ENCODE measurements around the gene CTAGE4. TPM values are rescaled to one million over a fixed set of nuclear protein-coding genes. Genes with fewer than 3 reads are reported as not detected.
A peak's percentile ranks its signal among the peaks of the same experiment; 100 is the strongest.

Gene CTAGE4
- total and polyA plus RNA-seq, 9 of the 15 experiments (the other 6 are each of a cell fraction or from before 2014, with no cell fraction given) = 0.04 to 0.17 (median 0.07) TPM; not detected in 5

DNA sequence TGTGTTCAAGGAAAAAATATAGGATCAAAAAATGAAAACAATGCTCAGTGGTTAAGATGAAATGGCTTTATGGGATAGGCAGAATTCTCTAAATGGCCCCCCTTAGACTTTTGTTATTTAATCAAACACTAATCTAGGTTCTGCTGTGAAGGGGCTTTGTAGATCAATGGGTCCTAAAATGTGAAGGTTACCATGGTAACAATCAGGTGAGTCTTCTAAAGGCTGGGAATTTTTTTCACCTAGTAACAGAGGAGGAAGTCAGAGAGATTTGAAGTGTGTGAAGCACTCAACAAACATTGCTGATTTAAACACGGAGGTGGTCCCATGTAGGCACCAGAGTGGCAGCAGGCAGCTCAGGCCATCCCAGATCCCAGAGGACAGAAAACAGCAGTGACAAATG, 49.1 kb upstream of the CTAGE4 start:
- intact Hi-C loops (cut with micrococcal nuclease) (loop anchor here (5.0 kb wide), 1 partner anchor 397 kb away; no protein-coding TSS in a partner anchor), in situ Hi-C loops (cut with MboI) (no loop called here)
- Histone ChIP-seq H4K20me1 (replicated peaks; ENCODE audit: control insufficient read depth, insufficient read depth, low read length) (no peaks in the 10 kb centered on the region), H3K27me3 (ENCODE audit: control insufficient read depth in 2 of 2, insufficient read depth in 2 of 2, low read length in 2 of 2) (no peaks in the 10 kb centered on the region), H3K4me3 (no peak overlapping the region), H3K4me2 (ENCODE audit: insufficient read depth, low read length) (no peak overlapping the region), H3K36me3 (ENCODE audit: control insufficient read depth, insufficient read depth, low read length) (no peaks in the 10 kb centered on the region), H3K79me2 (ENCODE audit: control insufficient read depth, insufficient read depth, low read length) (no peaks in the 10 kb centered on the region), H3K9me3 (replicated peaks; ENCODE audit: control insufficient read depth, insufficient read depth, low read depth, low read length) (no peaks in the 10 kb centered on the region), H2AFZ (ENCODE audit: low read depth, low read length) (no peak overlapping the region), H3K27ac (ENCODE audit: extremely low read depth, low read depth, low read length) (no peak overlapping the region), H3K9ac (ENCODE audit: insufficient read depth in 1 of 2, low read depth in 2 of 2, low read length in 2 of 2) (no peak overlapping the region), H3K4me1 (replicated peaks in 1 of 2; ENCODE audit: control insufficient read depth in 2 of 2, insufficient read depth in 2 of 2, low read length in 2 of 2) (no peaks in the 10 kb centered on the region), H3K9me1 (ENCODE audit: control insufficient read depth, insufficient read depth, low read length) (no peaks in the 10 kb centered on the region)
- POLR2A ChIA-PET = no interaction called here
- BruUV-seq (replicated peaks) = no TSS peak
- WGBS (ENCODE audit: insufficient coverage, low coverage, missing lambda C conversion rate) = 0% methylated on average over 1 of the region's 1 CpG
- DNase-seq (ENCODE audit: extremely low read depth in 1 of 4, low spot score in 3 of 4) (no peak), ATAC-seq (no peak), FAIRE-seq (no peak)
- TF ChIP-seq ZNF668 (CRISPR knock-in tag; IDR thresholded peaks at IDR 0.05) = no peak
- TF ChIP-seq NR2C1 (IDR thresholded peaks at IDR 0.05) = no peak
- no peak for TF ChIP-seq NR2C1 (tag; IDR thresholded peaks at IDR 0.05)
- peak; percentile 87 for TF ChIP-seq RFX1 (IDR thresholded peaks at IDR 0.05)
- no peak for TF ChIP-seq ZNF584 (CRISPR knock-in tag; IDR thresholded peaks at IDR 0.05; ENCODE audit: low read depth)
- no peak for TF ChIP-seq ZNF79 (CRISPR knock-in tag; IDR thresholded peaks at IDR 0.05; ENCODE audit: low read depth)
- CTCF ChIA-PET (ENCODE audit: low intra/inter-chr PET ratio) = no interaction called here

DNA sequence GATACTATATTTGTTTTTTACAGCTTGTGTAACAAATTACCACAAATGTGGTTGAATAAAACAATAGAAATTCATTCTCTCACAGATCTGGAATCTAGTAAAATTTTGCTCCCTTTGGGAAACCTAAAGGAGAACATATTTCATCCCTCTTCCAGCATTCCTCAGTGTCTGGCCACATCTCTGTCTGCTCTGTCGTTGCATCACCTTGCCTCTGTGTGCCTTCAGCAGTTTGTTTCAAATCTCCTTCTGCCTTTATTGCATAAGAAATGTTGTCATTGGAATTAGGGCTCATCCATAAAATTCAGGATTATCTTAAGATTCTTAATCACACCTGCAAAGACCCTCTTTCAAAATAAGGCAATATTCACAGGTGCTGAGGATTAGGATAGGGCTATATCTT, 45.8 kb upstream of the CTAGE4 start:
- intact Hi-C loops (cut with micrococcal nuclease) (no loop called here), in situ Hi-C loops (cut with MboI) (no loop called here)
- no peak for DNase-seq (ENCODE audit: extremely low read depth in 1 of 4, low spot score in 3 of 4)
- Histone ChIP-seq H3K4me3 (no peak overlapping the region), H3K9me1 (ENCODE audit: control insufficient read depth, insufficient read depth, low read length) (no peaks in the 10 kb centered on the region), H3K27ac (ENCODE audit: extremely low read depth, low read depth, low read length) (no peak overlapping the region), H2AFZ (ENCODE audit: low read depth, low read length) (no peak overlapping the region), H3K9me3 (replicated peaks; ENCODE audit: control insufficient read depth, insufficient read depth, low read depth, low read length) (no peaks in the 10 kb centered on the region), H3K79me2 (ENCODE audit: control insufficient read depth, insufficient read depth, low read length) (no peaks in the 10 kb centered on the region), H3K4me1 (replicated peaks in 1 of 2; ENCODE audit: control insufficient read depth in 2 of 2, insufficient read depth in 2 of 2, low read length in 2 of 2) (no peaks in the 10 kb centered on the region), H3K36me3 (ENCODE audit: control insufficient read depth, insufficient read depth, low read length) (no peaks in the 10 kb centered on the region), H3K9ac (ENCODE audit: insufficient read depth in 1 of 2, low read depth in 2 of 2, low read length in 2 of 2) (no peak overlapping the region), H4K20me1 (replicated peaks; ENCODE audit: control insufficient read depth, insufficient read depth, low read length) (no peaks in the 10 kb centered on the region), H3K27me3 (ENCODE audit: control insufficient read depth in 2 of 2, insufficient read depth in 2 of 2, low read length in 2 of 2) (no peaks in the 10 kb centered on the region), H3K4me2 (ENCODE audit: insufficient read depth, low read length) (no peak overlapping the region)
- no TSS peak for BruUV-seq (replicated peaks)
- 0% methylated on average over 1 of the region's 1 CpG for WGBS (ENCODE audit: insufficient coverage, low coverage, missing lambda C conversion rate)
- TF ChIP-seq CEBPB (tag; IDR thresholded peaks at IDR 0.05) (0 out of 2 replicates have a peak, but pooled peaks have one; percentile 18), ZNF707 (CRISPR knock-in tag; conservative IDR thresholded peaks at IDR 0.05) (no peak), ZNF830 (CRISPR knock-in tag; IDR thresholded peaks at IDR 0.05) (no peak), CEBPG (CRISPR knock-in tag; IDR thresholded peaks at IDR 0.05) (no peak), CEBPG (tag; conservative IDR thresholded peaks at IDR 0.05 in 1 of 2, IDR thresholded peaks at IDR 0.05 in 1 of 2) (0 out of 4 replicates have a peak, but pooled peaks of 1 of the 2 experiments have one; percentile 36)
- FAIRE-seq = no peak
- ATAC-seq = no peak
- ChIA-PET CTCF (ENCODE audit: low intra/inter-chr PET ratio) (no interaction called here), POLR2A (no interaction called here)

Data from K562 (cell line).